Right lobe of liver (tissue), 4 donors: ENCODE results near the gene ZNF774.

ENCODE experiments used
- CTCF ChIP-seq, 4 donors: fragments of 200-600 bp in 3 of 4; fragments of 450-650 bp in 1 of 4; IDR thresholded peaks; one replicate each; pipeline versions ENCODE4 v1.5.1 to v1.8.0; 2016 to 2022; ENCODE audit warnings: antibody characterized with exemption in 4 of 4, mild to moderate bottlenecking in 2 of 4
- POLR2A ChIP-seq: fragments of 450-650 bp; IDR thresholded peaks from one replicate; pipeline ENCODE4 v1.6.1; 2017; ENCODE audit warnings: antibody characterized with exemption, mild to moderate bottlenecking
- donor health status: DM: no; HTN: no; CAD: no.
- donor health status: DM: no; HTN: no; CAD: no.
- donor health status: DM: no; HTN: yes; CAD: no.

DNA sequence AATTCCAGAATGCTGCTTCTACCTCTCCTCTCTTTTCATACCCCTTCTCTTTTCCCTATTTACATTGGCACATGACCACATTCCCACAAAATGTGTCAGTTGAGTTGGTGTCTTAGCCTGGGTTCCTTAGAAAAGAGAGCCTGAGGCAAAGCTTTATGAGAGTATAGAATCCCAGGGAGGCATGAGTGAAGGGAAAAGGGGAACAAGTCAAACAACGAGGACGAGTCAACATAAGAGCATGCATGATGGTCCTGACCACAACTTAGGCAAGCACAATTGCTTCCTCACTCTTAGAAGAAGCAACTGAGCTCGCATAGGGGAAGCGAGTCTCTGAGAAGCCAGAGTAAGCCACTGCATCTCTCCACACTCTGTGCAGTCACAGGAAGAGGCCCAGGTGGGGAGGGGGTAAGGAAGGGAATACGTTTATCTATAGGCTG is 15.4 kb upstream of the ZNF774 start:
- TF ChIP-seq POLR2A (no peak), CTCF (IDR thresholded peaks at IDR 0.05) (no peak)
